Measurements from ENCODE around the gene AP3D1.

DNA sequence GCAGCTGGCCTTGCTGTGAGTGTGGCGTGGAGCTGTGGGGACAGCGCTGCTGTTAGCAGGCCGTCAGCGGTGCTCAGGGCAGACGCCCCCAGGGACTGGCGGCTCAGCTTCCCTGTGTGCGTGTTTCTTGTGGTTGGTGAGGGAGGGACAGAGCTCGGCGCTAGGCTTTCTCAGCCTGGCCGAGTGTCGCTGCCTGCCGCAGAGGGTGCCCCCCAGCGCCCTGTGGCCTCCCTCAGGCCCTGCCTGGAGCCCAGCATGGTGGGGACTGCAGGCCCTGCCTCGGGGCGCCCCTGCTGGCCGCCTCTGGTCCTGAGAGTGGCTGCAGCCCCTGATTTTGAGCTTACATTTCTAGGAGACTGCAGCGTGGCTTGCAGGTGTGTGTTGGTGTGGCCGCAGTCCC lies 47.8 kb upstream of the AP3D1 start:
- TF ChIP-seq TAF15 (IDR thresholded peaks at IDR 0.05; ENCODE audit: low read depth, low read length) (no peak), FOXA1 (IDR thresholded peaks at IDR 0.05; ENCODE audit: borderline replicate concordance) (no peak), HNRNPH1 (optimal IDR thresholded peaks at IDR 0.05; ENCODE audit: low read depth, low read length) (no peak), FOXM1 (IDR thresholded peaks at IDR 0.05; ENCODE audit: low read depth) (no peak), FOXM1 (CRISPR knock-in tag; IDR thresholded peaks at IDR 0.05; ENCODE audit: low read depth) (no peak), TAF1 (IDR thresholded peaks at IDR 0.05; ENCODE audit: control insufficient read depth, extremely low read depth, insufficient read depth, low read length, severe bottlenecking) (no peak), MECOM (CRISPR knock-in tag; IDR thresholded peaks at IDR 0.05) (no peak), PTRF (tag; IDR thresholded peaks at IDR 0.05) (no peak), CTCF (IDR thresholded peaks at IDR 0.05 in 2 of 3, conservative IDR thresholded peaks at IDR 0.05 in 1 of 3; ENCODE audit: insufficient read depth in 2 of 3, low read depth in 1 of 3, low read length in 3 of 3) (peak; percentile 46 to 47 (median 47))
